Liver (tissue), 9 donors: ENCODE results near the gene CACNA1C. TPM values are rescaled to one million over a fixed set of nuclear protein-coding genes. Genes with fewer than 3 reads are reported as not detected.

Experiments
- DNase-seq: peaks from one replicate; pipeline ENCODE4 v3.0.0-alpha.2; 2017; ENCODE audit warnings: low spot score
- H3K27ac ChIP-seq, 2 donors: one replicate each; pipeline ENCODE4 v1.7.0; 2013; ENCODE audit warnings: inconsistent platforms in 2 of 2, low read length in 2 of 2, control low read depth in 1 of 2, low read depth in 1 of 2, mild to moderate bottlenecking in 1 of 2
- H3K27me3 ChIP-seq, 4 donors: one replicate each; pipeline versions ENCODE4 v1.6.1 to v1.7.0; 2013; ENCODE audit warnings: low read length in 3 of 4, inconsistent platforms in 1 of 4, mild to moderate bottlenecking in 1 of 4, moderate library complexity in 1 of 4; ENCODE audit not compliant: control insufficient read depth in 4 of 4, insufficient read depth in 4 of 4
- H3K36me3 ChIP-seq, 4 donors: one replicate each; pipeline versions ENCODE4 v1.6.1 to v1.7.0; 2013; ENCODE audit warnings: low read length in 3 of 4, mild to moderate bottlenecking in 3 of 4, low read depth in 1 of 4, moderate library complexity in 1 of 4; ENCODE audit not compliant: control insufficient read depth in 4 of 4, insufficient read depth in 3 of 4
- H3K4me1 ChIP-seq, 4 donors: one replicate each; pipeline versions ENCODE4 v1.6.1 to v1.7.0; 2013; ENCODE audit warnings: low read length in 3 of 4, mild to moderate bottlenecking in 3 of 4, moderate library complexity in 1 of 4; ENCODE audit not compliant: control insufficient read depth in 4 of 4, insufficient read depth in 4 of 4
- H3K4me3 ChIP-seq, 3 donors: one replicate each; pipeline versions ENCODE4 v1.6.1 to v1.7.0; 2013; ENCODE audit warnings: low read length in 3 of 3, control low read depth in 1 of 3, low read depth in 1 of 3, mild to moderate bottlenecking in 1 of 3
- H3K9ac ChIP-seq, 2 donors: one replicate each; pipeline ENCODE4 v1.7.0; 2013; ENCODE audit warnings: low read length in 2 of 2, mild to moderate bottlenecking in 2 of 2, moderate library complexity in 2 of 2, control low read depth in 1 of 2, low read depth in 1 of 2
- H3K9me3 ChIP-seq, 4 donors: one replicate each; pipeline versions ENCODE4 v1.6.1 to v1.7.0; 2013; ENCODE audit warnings: low read length in 3 of 4; ENCODE audit not compliant: control insufficient read depth in 4 of 4
- EGR1 ChIP-seq, 2 donors: IDR thresholded peaks; 2 replicates each; pipeline ENCODE4 v1.6.1; 2016 to 2018; ENCODE audit warnings: antibody characterized with exemption in 2 of 2, low read depth in 2 of 2
- FOXA1 ChIP-seq: IDR thresholded peaks from 2 replicates; pipeline ENCODE4 v1.6.1; 2016; ENCODE audit warnings: antibody characterized with exemption
- FOXA2 ChIP-seq: IDR thresholded peaks from 2 replicates; pipeline ENCODE4 v1.6.1; 2016; ENCODE audit warnings: antibody characterized with exemption
- HNF4A ChIP-seq, 2 donors: conservative IDR thresholded peaks; 2 replicates each; pipeline ENCODE4 v1.6.1; 2016; ENCODE audit warnings: antibody characterized with exemption in 2 of 2, mild to moderate bottlenecking in 2 of 2
- HNF4G ChIP-seq: IDR thresholded peaks from 2 replicates; pipeline ENCODE4 v1.6.1; 2016; ENCODE audit warnings: antibody characterized with exemption
- JUND ChIP-seq, 2 donors: IDR thresholded peaks; 2 replicates each; pipeline ENCODE4 v1.6.1; 2016; ENCODE audit warnings: antibody characterized with exemption in 2 of 2
- MAX ChIP-seq: IDR thresholded peaks from 2 replicates; pipeline ENCODE4 v1.6.1; 2016; ENCODE audit warnings: antibody characterized with exemption
- NR2F2 ChIP-seq: IDR thresholded peaks from 2 replicates; pipeline ENCODE4 v1.6.1; 2016; ENCODE audit warnings: antibody characterized with exemption
- RAD21 ChIP-seq, 2 donors: IDR thresholded peaks; 2 replicates each; pipeline ENCODE4 v1.6.1; 2016; ENCODE audit warnings: antibody characterized with exemption in 2 of 2, mild to moderate bottlenecking in 2 of 2
- REST ChIP-seq: IDR thresholded peaks from 2 replicates; pipeline ENCODE4 v1.6.1; 2016; ENCODE audit warnings: antibody characterized with exemption, mild to moderate bottlenecking
- RXRA ChIP-seq, 2 donors: IDR thresholded peaks; 2 replicates each; pipeline ENCODE4 v1.6.1; 2017 to 2018; ENCODE audit warnings: antibody characterized with exemption in 2 of 2, mild to moderate bottlenecking in 1 of 2
- SP1 ChIP-seq: IDR thresholded peaks from 2 replicates; pipeline ENCODE4 v1.6.1; 2018; ENCODE audit warnings: antibody characterized with exemption, mild to moderate bottlenecking
- TAF1 ChIP-seq: conservative IDR thresholded peaks from 2 replicates; pipeline ENCODE4 v1.6.1; 2016; ENCODE audit warnings: antibody characterized with exemption, mild to moderate bottlenecking
- YY1 ChIP-seq: IDR thresholded peaks from 2 replicates; pipeline ENCODE4 v1.6.1; 2016; ENCODE audit warnings: antibody characterized with exemption, mild to moderate bottlenecking
- WGBS: extraction: QIAGEN DNeasy Blood & Tissue Kit; methylation state at CpG from one replicate; pipeline ENCODE4 v1.1.7; 2013; 5-methylcytosine and 5-hydroxymethylcytosine counted together
- polyA plus RNA-seq, 2 donors: library from polyadenylated mRNA; stranded (reverse) in 1 of 2; unstranded in 1 of 2; fragments of 200-250 nt in 1 of 2; fragments of >200 nt in 1 of 2; fragmentation: Nextera tagmentation in 1 of 2; extraction: Ambion mirVana in 1 of 2; gene quantifications; one replicate each; pipeline versions ENCODE4 v1.2.1 to v1.2.3, GENCODE V29; 2013 to 2015
- total RNA-seq, 2 donors: library from RNA; depleted of rRNA; stranded (reverse); fragments of >200 nt; gene quantifications; one replicate each; pipeline ENCODE4 v1.2.3, GENCODE V29; 2014
- TF ChIP-seq, protein P1 (sequence below): fragments of 150-350 bp; IDR thresholded peaks from 2 replicates; pipeline ENCODE4 v1.5.1; 2017; ENCODE audit warnings: improper control_type of control experiment, low read depth, low read length; ENCODE audit not compliant: missing input control
- TF ChIP-seq, protein P2 (sequence below): IDR thresholded peaks from 2 replicates; pipeline ENCODE4 v1.6.1; 2016; ENCODE audit warnings: antibody characterized with exemption
- donor health status: healthy.
- donor health status: healthy.
- donor health status: healthy.
- donor health status: healthy.
- donor health status: healthy.

CACNA1C gene
- total and polyA plus RNA-seq, 4 donors: 0.23 to 1.9 (median 0.41) TPM

GRCh38 chr12:2646341-2646740, 593.6 kb downstream of the CACNA1C start (continued):
- TF ChIP-seq, protein P1, sequence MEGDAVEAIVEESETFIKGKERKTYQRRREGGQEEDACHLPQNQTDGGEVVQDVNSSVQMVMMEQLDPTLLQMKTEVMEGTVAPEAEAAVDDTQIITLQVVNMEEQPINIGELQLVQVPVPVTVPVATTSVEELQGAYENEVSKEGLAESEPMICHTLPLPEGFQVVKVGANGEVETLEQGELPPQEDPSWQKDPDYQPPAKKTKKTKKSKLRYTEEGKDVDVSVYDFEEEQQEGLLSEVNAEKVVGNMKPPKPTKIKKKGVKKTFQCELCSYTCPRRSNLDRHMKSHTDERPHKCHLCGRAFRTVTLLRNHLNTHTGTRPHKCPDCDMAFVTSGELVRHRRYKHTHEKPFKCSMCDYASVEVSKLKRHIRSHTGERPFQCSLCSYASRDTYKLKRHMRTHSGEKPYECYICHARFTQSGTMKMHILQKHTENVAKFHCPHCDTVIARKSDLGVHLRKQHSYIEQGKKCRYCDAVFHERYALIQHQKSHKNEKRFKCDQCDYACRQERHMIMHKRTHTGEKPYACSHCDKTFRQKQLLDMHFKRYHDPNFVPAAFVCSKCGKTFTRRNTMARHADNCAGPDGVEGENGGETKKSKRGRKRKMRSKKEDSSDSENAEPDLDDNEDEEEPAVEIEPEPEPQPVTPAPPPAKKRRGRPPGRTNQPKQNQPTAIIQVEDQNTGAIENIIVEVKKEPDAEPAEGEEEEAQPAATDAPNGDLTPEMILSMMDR: no peak
- TF ChIP-seq HNF4G: no peak
- no peak for TF ChIP-seq HNF4A (conservative IDR thresholded peaks at IDR 0.05)
- no peak for TF ChIP-seq RXRA (IDR thresholded peaks at IDR 0.05)
- no peak for TF ChIP-seq JUND (IDR thresholded peaks at IDR 0.05)

- Histone ChIP-seq H3K4me3 (no peak overlapping the region), H3K27me3 (peaks cover 0 to 2% (median 0%) of the 10 kb centered on the region in 4 donors), H3K36me3 (no peaks in the 10 kb centered on the region), H3K9ac (no peak overlapping the region), H3K9me3 (no peaks in the 10 kb centered on the region), H3K4me1 (no peaks in the 10 kb centered on the region), H3K27ac (no peak overlapping the region)
- TF ChIP-seq RAD21 (IDR thresholded peaks at IDR 0.05) (no peak), MAX (no peak), REST (no peak), FOXA2 (no peak), FOXA1 (no peak), NR2F2 (no peak), JUND (IDR thresholded peaks at IDR 0.05) (no peak), EGR1 (IDR thresholded peaks at IDR 0.05; ENCODE audit: low read depth in 2 of 2) (no peak), RXRA (IDR thresholded peaks at IDR 0.05) (no peak), TAF1 (no peak), SP1 (no peak), YY1 (no peak)
- TF ChIP-seq, protein P2, sequence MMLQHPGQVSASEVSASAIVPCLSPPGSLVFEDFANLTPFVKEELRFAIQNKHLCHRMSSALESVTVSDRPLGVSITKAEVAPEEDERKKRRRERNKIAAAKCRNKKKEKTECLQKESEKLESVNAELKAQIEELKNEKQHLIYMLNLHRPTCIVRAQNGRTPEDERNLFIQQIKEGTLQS: no peak
- TF ChIP-seq, protein P1: no peak
- DNase-seq: no peak
- WGBS: 87% methylated on average over 7 of the region's 7 CpGs
Observed at GRCh38 chr12:2647186-2647585, 594.4 kb downstream of the CACNA1C start.
